Retinal pigment epithelial cell (primary cell): ENCODE data around the gene GRK5.

ENCODE experiments used
- DNase-seq: peaks from one replicate; pipeline ENCODE4 v3.0.0-alpha.2; 2010; ENCODE audit warnings: low read depth
- H3K4me3 ChIP-seq: 2 replicates; pipeline ENCODE4 v1.5.1; 2011; ENCODE audit warnings: mild to moderate bottlenecking, low read length, control low read depth, moderate library complexity
- CTCF ChIP-seq: conservative IDR thresholded peaks from 2 replicates; pipeline ENCODE4 v1.5.1; 2011; ENCODE audit warnings: low read depth, low read length, control low read depth, inconsistent platforms

The GRK5 gene

GRCh38 chr10:119442758-119443060 lies 235.3 kb downstream of the GRK5 start:
- no peak for DNase-seq
- TF ChIP-seq CTCF: no peak

GRCh38 chr10:119443441-119443840 lies 236.1 kb downstream of the GRK5 start:
- no peak for TF ChIP-seq CTCF
- no peak overlapping the region for H3K4me3 ChIP-seq
- no peak for DNase-seq

More at GRCh38 chr10:119442758-119443060, 235.3 kb downstream of the GRK5 start:
- H3K4me3 ChIP-seq: no peak overlapping the region

GRCh38 chr10:119443970-119444660 lies 236.7 kb downstream of the GRK5 start:
- H3K4me3 ChIP-seq: no peak overlapping the region
- TF ChIP-seq CTCF: no peak
- DNase-seq: no peak

GRCh38 chr10:119444866-119445265 lies 237.5 kb downstream of the GRK5 start:
- H3K4me3 ChIP-seq: no peak overlapping the region
- DNase-seq: no peak

GRCh38 chr10:119445311-119445934 lies 238.1 kb downstream of the GRK5 start:
- TF ChIP-seq CTCF: peak; percentile 93
- H3K4me3 ChIP-seq: no peak overlapping the region
- peak; percentile 16 for DNase-seq

More at GRCh38 chr10:119444866-119445265, 237.5 kb downstream of the GRK5 start:
- no peak for TF ChIP-seq CTCF

GRCh38 chr10:119445935-119446317 lies 238.6 kb downstream of the GRK5 start:
- H3K4me3 ChIP-seq: no peak overlapping the region
- no peak for DNase-seq
- no peak for TF ChIP-seq CTCF
